ENCODE results near the gene DYNLL1.

DNA sequence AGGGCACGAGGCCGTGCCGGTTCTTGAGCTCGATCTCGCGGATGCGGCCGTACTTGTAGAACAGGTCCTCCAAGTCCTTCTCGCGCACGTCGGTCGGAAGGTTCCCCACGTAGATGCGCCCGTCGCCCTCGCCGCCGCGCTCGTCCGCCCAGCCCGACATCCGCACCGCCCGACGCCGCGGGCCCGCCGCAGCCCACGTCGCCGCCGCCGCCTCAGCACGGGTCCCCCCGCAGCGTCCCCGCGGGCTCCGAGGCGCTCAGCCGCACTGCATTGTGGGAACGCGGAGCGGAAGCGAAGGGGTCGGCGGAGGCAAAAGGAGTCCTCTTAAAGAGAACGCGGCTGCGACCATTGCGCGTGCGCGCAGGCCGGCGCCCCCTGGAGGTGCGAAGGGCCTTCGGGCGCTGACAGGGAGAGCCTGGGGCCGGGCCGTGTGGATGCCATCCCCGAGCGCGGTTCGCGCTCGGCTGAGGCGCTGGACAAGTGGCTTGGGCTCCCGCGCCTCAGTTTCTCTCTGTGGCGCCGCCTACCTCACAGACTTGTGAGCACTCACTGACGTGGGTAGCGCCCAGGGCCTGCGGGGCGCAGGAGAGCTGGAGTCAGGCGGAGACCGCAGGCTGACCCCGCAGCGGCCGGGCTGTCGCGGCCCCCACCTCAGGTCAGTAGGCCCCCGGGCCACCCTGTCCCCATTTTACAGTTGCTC is 26.3 kb upstream of the DYNLL1 start, which contains the start of gene SRSF9:
- peak; percentile 62; the same call in 1 of the 2 replicates for TF ChIP-seq POLR2A (IDR thresholded peaks at IDR 0.05; ENCODE audit: low read depth, low read length)
- TF ChIP-seq CTCF (conservative IDR thresholded peaks at IDR 0.05; ENCODE audit: low read depth, low read length) = peak; percentile 98

Measured in IMR-90 (cell line).